CD4-positive, alpha-beta T cell treated with Interferon gamma for 1 hour (primary cell): Measurements from ENCODE around the gene SPDYA.
"Not testable (repeated sequence)": the region's sequence is repeated elsewhere in the genome, so short reads cannot be mapped to it uniquely, and the experiment has no call there.

Experiments used
- DNase-seq: peaks from one replicate; pipeline ENCODE4 v3.0.0-alpha.2; 2020

The SPDYA gene

DNA sequence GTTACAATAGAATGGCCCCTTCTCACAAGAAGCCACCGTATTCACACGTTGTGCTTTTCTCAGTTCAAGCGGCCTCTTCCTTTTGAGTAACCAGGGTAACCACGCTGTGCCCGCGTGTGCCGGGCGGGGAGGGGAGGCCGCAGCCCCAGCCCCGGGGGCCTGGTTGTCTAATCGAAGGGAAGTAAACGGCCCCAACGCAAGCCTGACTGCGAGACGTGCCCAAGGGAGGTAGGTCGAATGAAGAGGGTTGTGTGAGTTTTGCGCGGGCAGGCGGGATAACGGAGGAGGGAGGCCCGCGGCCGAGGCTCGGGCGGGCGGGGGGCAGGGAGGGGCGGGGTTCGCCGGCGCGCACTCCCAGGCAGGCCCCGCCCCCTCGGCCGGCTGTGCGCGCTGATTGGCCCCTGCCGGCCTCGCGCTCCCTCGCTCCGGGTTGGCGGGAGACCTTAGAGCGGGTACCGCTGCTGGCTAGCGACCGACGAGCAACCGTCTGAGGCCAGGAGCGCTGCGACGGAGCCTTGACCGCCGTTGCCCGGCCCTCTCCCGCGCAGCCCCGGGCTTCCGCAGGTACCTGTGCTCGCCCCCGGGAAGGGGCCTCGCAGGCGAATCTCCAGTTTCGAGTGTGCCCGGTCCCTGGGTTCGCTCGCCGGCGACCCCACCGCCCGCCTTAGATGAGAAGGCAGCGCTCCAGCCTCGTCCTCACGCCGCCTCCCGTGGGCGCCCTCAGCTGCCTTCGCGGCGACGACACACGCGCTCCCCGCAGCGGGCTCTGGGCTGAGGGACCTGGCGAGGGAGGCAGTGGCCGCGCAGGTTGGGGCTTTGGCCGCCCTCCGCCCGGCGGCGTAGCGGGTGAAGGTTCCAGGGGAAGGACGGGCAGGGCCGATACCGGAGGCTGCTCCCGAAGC lies at the start of gene SPDYA:
SPDYA (plus strand) TSS at position 451 of the 902 bp plus-strand sequence. CDS start 5,181 bp downstream, outside the sequence.
- DNase-seq = peak; percentile 78

DNA sequence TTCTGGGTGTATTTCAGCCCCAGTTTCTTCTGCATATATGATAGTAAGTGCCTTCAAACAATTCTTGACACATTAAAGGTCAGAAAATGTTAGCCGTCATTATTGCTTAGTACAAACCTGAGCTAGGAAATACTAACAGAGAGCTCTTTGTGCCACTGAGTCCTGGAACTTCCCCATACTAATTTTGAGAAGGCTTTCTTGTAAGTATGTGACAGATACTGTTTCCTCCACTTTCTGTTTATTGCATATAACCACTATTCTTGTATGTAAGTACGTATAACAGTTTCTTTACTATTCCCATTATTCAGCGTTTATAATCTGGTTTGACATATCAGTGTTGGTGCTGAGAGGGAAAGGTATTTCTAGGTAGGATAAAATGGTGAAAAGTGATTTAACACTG lies 49.2 kb upstream of the SPDYA start:
- no peak for DNase-seq

GRCh38 chr2:28764909-28765711 lies 45.5 kb upstream of the SPDYA start:
- DNase-seq = no peak

DNA sequence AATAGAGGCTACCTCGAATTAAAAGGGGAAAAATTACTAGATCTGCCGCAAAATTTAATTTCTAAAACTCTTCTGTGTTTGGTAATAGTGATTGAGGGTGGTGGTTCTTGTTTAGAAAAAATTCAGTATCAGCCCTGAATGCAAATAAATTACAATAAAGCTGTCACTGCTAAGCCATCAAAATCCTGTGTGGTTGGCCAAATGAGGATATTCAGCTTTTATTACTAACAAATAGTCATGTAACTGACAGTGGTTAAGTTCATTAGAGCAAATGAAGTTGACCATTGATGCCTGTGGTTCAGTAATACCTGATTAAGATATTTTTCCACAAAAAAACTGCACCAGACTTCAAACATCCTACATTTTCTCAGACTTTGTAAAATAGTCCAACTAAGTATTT lies 44.6 kb upstream of the SPDYA start:
- no peak for DNase-seq

- DNase-seq = no peak
Measured at GRCh38 chr2:28767337-28767736, 43.3 kb upstream of the SPDYA start.

GRCh38 chr2:28768422-28768821 lies 42.2 kb upstream of the SPDYA start:
- no peak for DNase-seq

DNA sequence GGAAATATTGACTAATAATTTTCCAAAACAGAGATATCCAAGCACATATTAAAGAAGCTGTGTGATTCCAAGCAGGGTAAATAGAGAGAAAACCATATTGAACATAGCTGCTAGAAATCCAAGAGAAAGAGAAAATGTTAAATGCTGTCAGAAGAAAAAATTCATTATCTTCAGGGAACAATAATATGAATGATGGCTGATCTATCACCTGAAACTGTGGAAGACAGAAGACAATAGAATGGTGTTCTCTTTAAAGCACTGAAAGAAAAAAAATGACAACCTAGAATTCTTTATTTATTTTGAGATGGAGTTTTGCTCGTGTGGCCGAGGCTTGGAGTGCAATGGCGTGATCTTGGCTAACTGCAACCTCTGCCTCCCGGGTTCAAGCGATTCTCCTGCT lies 41.7 kb upstream of the SPDYA start:
- no peak for DNase-seq

- no peak for DNase-seq
Measured at GRCh38 chr2:28772351-28772750, 38.3 kb upstream of the SPDYA start.

- DNase-seq = no peak
Measured at GRCh38 chr2:28776471-28776870, 34.2 kb upstream of the SPDYA start.

GRCh38 chr2:28778392-28778791 lies 32.2 kb upstream of the SPDYA start:
- DNase-seq = no peak

GRCh38 chr2:28779001-28779400 lies 31.6 kb upstream of the SPDYA start:
- DNase-seq = no peak

DNA sequence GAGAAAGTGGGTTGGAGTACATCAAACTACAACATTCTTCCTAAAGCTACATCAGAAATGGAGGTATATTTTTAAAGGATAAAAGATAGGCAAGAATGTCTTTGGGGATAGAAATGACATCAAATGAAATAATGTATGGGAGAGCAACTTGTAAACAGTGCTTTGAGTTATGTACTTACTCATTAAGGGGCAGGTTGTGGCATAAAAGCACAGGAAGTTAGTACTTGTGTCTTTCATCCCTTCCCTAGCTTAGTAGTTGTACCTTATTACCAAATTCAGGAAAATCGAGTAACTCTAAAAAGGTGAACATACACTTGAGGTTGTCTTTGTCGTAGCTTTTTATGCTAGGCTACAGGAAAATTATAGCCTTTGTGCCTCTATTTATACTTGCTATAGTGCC lies 30.1 kb upstream of the SPDYA start:
- DNase-seq = no peak

DNA sequence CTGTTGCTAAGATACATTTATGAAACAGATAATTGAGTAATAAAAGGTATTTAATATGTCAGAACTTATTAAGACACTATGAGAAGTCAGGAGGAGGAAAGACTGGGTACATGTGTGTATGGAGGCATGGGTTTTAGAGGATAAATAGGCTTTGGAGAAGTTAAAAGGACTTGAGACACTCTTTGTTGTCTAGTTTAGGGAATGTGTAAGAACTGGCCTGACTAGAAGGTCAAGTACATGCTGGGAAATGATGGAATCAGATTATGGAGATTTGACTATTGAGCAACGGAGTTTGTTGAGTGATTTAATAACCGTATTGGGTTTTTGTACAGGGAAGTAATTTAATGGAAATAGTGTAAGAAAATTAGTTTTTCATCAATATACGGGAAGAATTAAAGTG lies 28.2 kb upstream of the SPDYA start:
- no peak for DNase-seq

GRCh38 chr2:28784570-28784969 lies 26.1 kb upstream of the SPDYA start:
- not testable (repeated sequence) for DNase-seq

- DNase-seq = no peak
Measured at GRCh38 chr2:28796620-28797019, 14.0 kb upstream of the SPDYA start.

GRCh38 chr2:28801726-28802125 lies 8.9 kb upstream of the SPDYA start:
- DNase-seq = no peak

DNA sequence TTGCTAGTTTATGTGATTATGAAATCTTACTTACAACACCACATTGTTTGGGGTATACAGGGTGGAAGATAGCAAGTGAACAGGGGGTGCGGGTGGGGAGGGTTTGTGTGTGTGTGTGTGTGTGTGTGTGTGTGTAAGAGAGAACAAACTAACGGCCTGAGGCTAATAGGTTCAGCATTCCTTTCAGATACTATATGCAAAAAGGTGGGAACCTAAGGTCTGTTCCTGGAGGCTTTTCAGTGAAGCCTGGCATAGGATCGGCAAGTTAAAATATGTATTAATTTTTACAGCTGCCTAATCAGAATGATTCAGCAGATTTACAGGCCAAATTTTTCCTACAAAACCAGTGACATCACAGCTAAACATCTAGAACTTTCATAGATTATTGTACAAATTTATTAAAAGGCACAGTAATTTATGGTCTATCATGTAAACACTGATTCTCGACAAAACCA lies 7.6 kb upstream of the SPDYA start:
- no peak for DNase-seq

- DNase-seq = no peak
Measured at GRCh38 chr2:28809927-28810326, 707 bp upstream of the SPDYA start.

GRCh38 chr2:28818053-28818452 lies 7.4 kb downstream of the SPDYA start:
- no peak for DNase-seq

DNA sequence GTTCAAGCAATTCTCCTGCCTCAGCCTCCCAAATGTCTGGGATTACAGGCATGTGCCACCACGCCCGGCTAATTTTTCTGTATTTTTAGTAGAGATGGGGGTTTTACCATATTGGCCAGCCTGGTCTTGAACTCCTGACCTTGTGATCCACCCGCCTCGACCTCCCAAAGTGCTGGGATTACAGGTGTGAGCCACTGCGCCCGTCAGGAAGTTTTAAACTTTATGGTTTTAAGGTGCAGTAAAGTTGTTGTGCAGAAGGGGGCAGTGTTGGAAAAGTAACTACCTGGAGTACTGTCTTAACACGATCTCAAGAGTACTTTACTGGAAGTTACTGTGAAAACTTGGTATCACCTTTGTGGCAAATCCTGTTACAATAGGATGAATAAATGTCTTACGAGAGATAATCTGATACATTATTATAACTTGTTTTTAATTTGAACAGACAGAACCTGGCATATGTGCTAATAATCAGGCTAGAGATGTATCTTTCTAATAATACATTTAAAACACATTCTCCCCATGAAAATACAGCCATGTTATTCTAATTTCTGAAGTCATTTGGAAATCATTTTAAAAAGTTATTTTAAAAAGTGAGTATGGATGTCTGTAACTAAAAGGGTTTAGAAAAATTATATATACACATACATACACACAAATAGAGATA lies 10.8 kb downstream of the SPDYA start:
- peak; percentile 34 for DNase-seq

DNA sequence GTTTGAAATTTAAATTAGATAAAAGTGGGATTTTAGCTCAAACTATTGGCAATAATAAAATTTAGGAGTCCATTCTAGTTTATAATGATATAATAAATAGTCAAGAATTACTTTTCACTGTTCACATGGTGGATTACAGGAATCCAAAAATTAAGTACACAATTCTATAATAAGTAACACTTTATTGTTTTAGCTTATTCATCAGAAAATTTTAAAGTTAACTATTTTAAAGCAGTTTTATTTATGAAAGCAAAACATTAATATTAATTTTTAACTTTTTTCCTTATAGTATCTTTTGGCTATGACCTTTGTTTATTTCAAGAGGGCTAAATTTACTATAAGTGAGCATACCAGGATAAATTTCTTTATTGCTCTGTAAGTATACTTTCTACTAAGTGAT lies 11.4 kb downstream of the SPDYA start:
- no peak for DNase-seq

DNA sequence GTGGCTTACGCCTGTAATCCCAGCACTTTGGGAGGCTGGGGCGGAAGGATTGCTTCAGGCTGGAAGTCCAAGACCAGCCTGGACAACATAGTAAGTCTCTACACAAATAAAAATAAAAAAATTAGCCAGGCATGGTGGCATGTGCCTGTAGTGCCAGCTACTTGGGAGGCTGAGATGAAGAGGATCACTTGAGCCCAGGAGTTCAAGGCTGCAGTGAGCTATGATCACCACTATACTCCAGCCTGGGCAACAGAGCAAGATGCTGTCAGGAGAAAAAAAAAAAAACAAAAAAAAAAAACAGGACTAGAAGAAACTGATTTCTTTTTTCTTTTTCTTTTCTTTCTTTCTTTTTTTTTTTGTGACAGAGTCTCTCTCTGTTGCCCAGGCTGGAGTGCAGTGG lies 13.6 kb downstream of the SPDYA start:
- DNase-seq = no peak

DNA sequence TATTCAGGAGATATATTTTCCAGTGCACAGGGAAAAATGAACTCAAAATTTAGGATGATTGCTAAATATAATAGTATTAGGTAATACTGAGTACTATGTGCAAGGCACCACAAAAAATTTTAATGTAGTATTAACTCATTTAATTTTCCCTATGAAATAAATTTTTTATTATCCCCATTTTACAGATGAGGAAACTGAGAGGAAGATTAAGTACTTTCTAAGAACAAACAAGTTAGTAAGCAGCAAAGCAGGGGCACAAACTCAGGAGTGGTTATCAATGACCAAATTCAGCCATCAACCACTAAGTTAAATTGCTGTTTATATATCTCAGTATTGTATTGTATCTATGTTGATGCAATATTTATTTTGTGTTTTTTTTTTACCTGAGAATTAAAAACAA lies 14.2 kb downstream of the SPDYA start:
- DNase-seq = no peak
